BE2C (cell line): ENCODE data around the gene LIPI.
"Not testable (repeated sequence)": the region's sequence is repeated elsewhere in the genome, so short reads cannot be mapped to it uniquely, and the experiment has no call there.

ENCODE experiments used
- DNase-seq: peaks from one replicate; pipeline ENCODE4 v3.0.0-alpha.2; 2020
- H3K27me3 ChIP-seq: fragments of 250-450 bp; sonication (Bioruptor Pico); 2 replicates; pipeline ENCODE4 v1.5.1; 2020; ENCODE audit warnings: mild to moderate bottlenecking
- H3K36me3 ChIP-seq: fragments of 250-450 bp; sonication (Bioruptor Pico); 2 replicates; pipeline ENCODE4 v1.5.1; 2020; ENCODE audit warnings: mild to moderate bottlenecking
- H3K4me1 ChIP-seq: fragments of 250-450 bp; sonication (Bioruptor Pico); 2 replicates; pipeline ENCODE4 v1.5.1; 2020
- H3K4me3 ChIP-seq: 2 replicates; pipeline ENCODE4 v1.5.1; 2011; ENCODE audit warnings: low read depth, low read length
- H3K9me3 ChIP-seq: fragments of 250-450 bp; sonication (Bioruptor Pico); 2 replicates; pipeline ENCODE4 v1.5.1; 2020
- CTCF ChIP-seq: IDR thresholded peaks from 2 replicates; pipeline ENCODE4 v1.5.1; 2012; ENCODE audit warnings: mild to moderate bottlenecking, low read depth, low read length

LIPI gene

GRCh38 chr21:14115646-14116045 lies 95.1 kb downstream of the LIPI start:
- Histone ChIP-seq H3K4me1 (no peaks in the 10 kb centered on the region; the same call in 1 of the 2 replicates), H3K36me3 (no peaks in the 10 kb centered on the region), H3K9me3 (no peaks in the 10 kb centered on the region), H3K4me3 (no peak overlapping the region), H3K27me3 (no peaks in the 10 kb centered on the region)
- no peak for TF ChIP-seq CTCF
- no peak for DNase-seq

GRCh38 chr21:14114251-14114650 lies 96.5 kb downstream of the LIPI start:
- no peak for DNase-seq
- H3K27me3 ChIP-seq = no peaks in the 10 kb centered on the region
- H3K4me3 ChIP-seq = no peak overlapping the region
- no peak for TF ChIP-seq CTCF
- no peaks in the 10 kb centered on the region for H3K9me3 ChIP-seq
- no peaks in the 10 kb centered on the region for H3K36me3 ChIP-seq
- no peaks in the 10 kb centered on the region for H3K4me1 ChIP-seq

- not testable (repeated sequence) for DNase-seq, H3K27me3 ChIP-seq, H3K4me1 ChIP-seq, H3K36me3 ChIP-seq, H3K4me3 ChIP-seq, H3K9me3 ChIP-seq
These were observed 106.2 kb downstream of the LIPI start for GRCh38 chr21:14104564-14104963.

GRCh38 chr21:14099570-14099969 lies 111.2 kb downstream of the LIPI start:
- Histone ChIP-seq H3K27me3 (no peaks in the 10 kb centered on the region), H3K9me3 (no peaks in the 10 kb centered on the region), H3K36me3 (peaks cover 6% of the 10 kb centered on the region), H3K4me3 (no peak overlapping the region), H3K4me1 (no peaks in the 10 kb centered on the region)
- no peak for TF ChIP-seq CTCF
- no peak for DNase-seq

- Histone ChIP-seq H3K9me3 (no peaks in the 10 kb centered on the region), H3K36me3 (peaks cover 6% of the 10 kb centered on the region), H3K4me3 (no peak overlapping the region), H3K4me1 (no peaks in the 10 kb centered on the region), H3K27me3 (no peaks in the 10 kb centered on the region)
- no peak for DNase-seq
- no peak for TF ChIP-seq CTCF
These were observed 112.8 kb downstream of the LIPI start for GRCh38 chr21:14097881-14098499.

GRCh38 chr21:14096577-14096976 lies 114.2 kb downstream of the LIPI start:
- H3K4me1 ChIP-seq = no peaks in the 10 kb centered on the region
- no peaks in the 10 kb centered on the region for H3K27me3 ChIP-seq
- H3K4me3 ChIP-seq = no peak overlapping the region
- peaks cover 6% of the 10 kb centered on the region for H3K36me3 ChIP-seq
- no peak for DNase-seq
- no peaks in the 10 kb centered on the region for H3K9me3 ChIP-seq
- no peak for TF ChIP-seq CTCF

GRCh38 chr21:14096172-14096571 lies 114.6 kb downstream of the LIPI start:
- Histone ChIP-seq H3K4me1 (no peaks in the 10 kb centered on the region), H3K4me3 (no peak overlapping the region), H3K27me3 (no peaks in the 10 kb centered on the region), H3K36me3 (peaks cover 6% of the 10 kb centered on the region), H3K9me3 (no peaks in the 10 kb centered on the region)
- no peak for TF ChIP-seq CTCF
- DNase-seq = no peak
